ENCODE results near the gene SLC9A3. TPM values are rescaled to one million over a fixed set of nuclear protein-coding genes. Genes with fewer than 3 reads are reported as not detected.

SLC9A3 gene
- total RNA-seq, 1 experiment from 2014 or later = 0.85 TPM

- no peak overlapping the region for H3K27ac Mint-ChIP-seq
- Histone ChIP-seq H2BK5ac (ENCODE audit: insufficient read length, low read length) (no peak overlapping the region), H3T11ph (ENCODE audit: low read length) (no peak overlapping the region), H3K9ac (ENCODE audit: extremely low read depth, insufficient read length, low read length) (no peak overlapping the region), H3K27ac (ENCODE audit: insufficient read length, low read depth, low read length) (no peak overlapping the region), H2AK5ac (ENCODE audit: insufficient read length, low read length) (no peak overlapping the region), H4K5ac (ENCODE audit: insufficient read length, low read depth, low read length) (no peak overlapping the region), H2BK120ac (ENCODE audit: low read depth, low read length, poor library complexity, severe bottlenecking) (no peak overlapping the region), H2BK15ac (ENCODE audit: low read depth, low read length) (no peak overlapping the region), H3K23ac (ENCODE audit: insufficient read length, low read depth, low read length) (no peak overlapping the region), H4K20me1 (ENCODE audit: control insufficient read depth, insufficient read depth, insufficient read length) (no peaks in the 10 kb centered on the region), H3K27me3 (ENCODE audit: insufficient read depth, low read length) (no peaks in the 10 kb centered on the region), H3K4me1 (ENCODE audit: insufficient read depth, low read length) (no peaks in the 10 kb centered on the region), H3K79me1 (ENCODE audit: insufficient read depth, low read depth, low read length, poor library complexity, severe bottlenecking) (no peaks in the 10 kb centered on the region), H4K91ac (ENCODE audit: insufficient read length, low read depth, low read length) (no peak overlapping the region), H4K8ac (replicated peaks; ENCODE audit: insufficient read length, low read depth, low read length) (no peak overlapping the region), H3K23me2 (ENCODE audit: insufficient read length, low read depth, low read length, poor library complexity, severe bottlenecking) (no peaks in the 10 kb centered on the region), H2BK12ac (ENCODE audit: insufficient read length, low read depth, low read length) (no peak overlapping the region), H2AFZ (ENCODE audit: low read length) (no peak overlapping the region), H3K14ac (ENCODE audit: insufficient read depth, low read length) (no peak overlapping the region), H3K9me3 (ENCODE audit: control insufficient read depth, low read depth, low read length) (no peaks in the 10 kb centered on the region), H3K4me2 (ENCODE audit: insufficient read depth, insufficient read length, low read length) (no peak overlapping the region), H2BK20ac (ENCODE audit: low read depth, low read length, poor library complexity, severe bottlenecking) (no peak overlapping the region), H3K79me2 (ENCODE audit: insufficient read depth, low read length) (no peaks in the 10 kb centered on the region), H3K4ac (ENCODE audit: low read depth, low read length) (no peak overlapping the region), H3K18ac (ENCODE audit: insufficient read length, low read depth, low read length) (no peak overlapping the region), H3K56ac (ENCODE audit: insufficient read length, low read depth, low read length) (no peak overlapping the region)
- WGBS (ENCODE audit: extremely low coverage, insufficient read length, low lambda C conversion rate) = no CpG with 5 or more reads among the region's 34 CpGs
- no peak overlapping the region for H3K4me3 Mint-ChIP-seq
- no peaks in the 10 kb centered on the region; a peak in 1 of 4 replicates for H3K4me1 Mint-ChIP-seq
- H3K36me3 Mint-ChIP-seq (ENCODE audit: insufficient read depth in 1 of 3, low read depth in 3 of 3) = no peaks in the 10 kb centered on the region
- TF ChIP-seq, protein P1, sequence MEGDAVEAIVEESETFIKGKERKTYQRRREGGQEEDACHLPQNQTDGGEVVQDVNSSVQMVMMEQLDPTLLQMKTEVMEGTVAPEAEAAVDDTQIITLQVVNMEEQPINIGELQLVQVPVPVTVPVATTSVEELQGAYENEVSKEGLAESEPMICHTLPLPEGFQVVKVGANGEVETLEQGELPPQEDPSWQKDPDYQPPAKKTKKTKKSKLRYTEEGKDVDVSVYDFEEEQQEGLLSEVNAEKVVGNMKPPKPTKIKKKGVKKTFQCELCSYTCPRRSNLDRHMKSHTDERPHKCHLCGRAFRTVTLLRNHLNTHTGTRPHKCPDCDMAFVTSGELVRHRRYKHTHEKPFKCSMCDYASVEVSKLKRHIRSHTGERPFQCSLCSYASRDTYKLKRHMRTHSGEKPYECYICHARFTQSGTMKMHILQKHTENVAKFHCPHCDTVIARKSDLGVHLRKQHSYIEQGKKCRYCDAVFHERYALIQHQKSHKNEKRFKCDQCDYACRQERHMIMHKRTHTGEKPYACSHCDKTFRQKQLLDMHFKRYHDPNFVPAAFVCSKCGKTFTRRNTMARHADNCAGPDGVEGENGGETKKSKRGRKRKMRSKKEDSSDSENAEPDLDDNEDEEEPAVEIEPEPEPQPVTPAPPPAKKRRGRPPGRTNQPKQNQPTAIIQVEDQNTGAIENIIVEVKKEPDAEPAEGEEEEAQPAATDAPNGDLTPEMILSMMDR (conservative IDR thresholded peaks at IDR 0.05) = no peak
- DNase-seq = no peak
- H3K9me3 Mint-ChIP-seq = no peaks in the 10 kb centered on the region
- H3K27me3 Mint-ChIP-seq (ENCODE audit: low read depth) = peaks cover 6% of the 10 kb centered on the region
Observed at GRCh38 chr5:483434-484140, 40.7 kb downstream of the SLC9A3 start.

All from H9 (cell line).